HCT116 (cell line): Measurements from ENCODE around the gene CXCL13.

ENCODE experiments used
- ATF3 ChIP-seq: IDR thresholded peaks from 2 replicates; pipeline ENCODE4 v1.6.1; 2012
- CTCF ChIP-seq, 3 experiments: fragments of 200-600 bp in 1 of 3; sonication (generic) in 1 of 3; IDR thresholded peaks in 2 of 3; conservative IDR thresholded peaks in 1 of 3; 2 replicates each; pipeline ENCODE4 v1.5.1; 2012 to 2017; ENCODE audit warnings: low read depth in 2 of 3, low read length in 2 of 3, antibody characterized with exemption in 1 of 3, borderline replicate concordance in 1 of 3, control low read depth in 1 of 3, mild to moderate bottlenecking in 1 of 3, mixed read lengths in 1 of 3, mixed run types in 1 of 3, moderate library complexity in 1 of 3; ENCODE audit not compliant: insufficient read depth in 1 of 3
- RAD21 ChIP-seq: IDR thresholded peaks from 2 replicates; pipeline ENCODE4 v1.6.1; 2012; ENCODE audit warnings: low read depth, mild to moderate bottlenecking
- REST ChIP-seq: IDR thresholded peaks from 2 replicates; pipeline ENCODE4 v1.6.1; 2012; ENCODE audit warnings: low read depth

- TF ChIP-seq CTCF (IDR thresholded peaks at IDR 0.05 in 2 of 3, conservative IDR thresholded peaks at IDR 0.05 in 1 of 3; ENCODE audit: borderline replicate concordance in 1 of 3, insufficient read depth in 1 of 3, low read depth in 2 of 3, low read length in 2 of 3) (no peak), REST (no peak), ATF3 (no peak), RAD21 (no peak)
Measured at GRCh38 chr4:77634132-77634785, 28.6 kb downstream of the CXCL13 start.
